Stimulated activated naive B cell treated with anti-CD40 and anti-IgM and Interleukin-4, amounts not matched to agents 10 μg/mL and 1 μg/mL and 100 μg/mL, for 72 hours (primary cell): ENCODE measurements around the gene DGAT2L6.
"Not testable (repeated sequence)": the region's sequence is repeated elsewhere in the genome, so short reads cannot be mapped to it uniquely, and the experiment has no call there.

Source experiments
- ATAC-seq, 2 donors: fragments of 150-1000 bp; cut with Tn5 transposase; replicated peaks; 2 replicates each; pipeline ENCODE4 v1.10.0; 2021; ENCODE audit warnings: moderate library complexity in 1 of 2
- DNase-seq: peaks from one replicate; pipeline ENCODE4 v3.0.0; 2021
- H3K27ac Mint-ChIP-seq: one replicate; pipeline ENCODE4 v1.8.0; 2022; ENCODE audit warnings: mild to moderate bottlenecking, mixed read lengths
- H3K27me3 Mint-ChIP-seq, 2 donors: one replicate each; pipeline ENCODE4 v1.8.0; 2022; ENCODE audit warnings: mixed read lengths in 2 of 2
- H3K36me3 Mint-ChIP-seq, 2 donors: one replicate each; pipeline ENCODE4 v1.8.0; 2022; ENCODE audit warnings: mixed read lengths in 2 of 2, mild to moderate bottlenecking in 1 of 2
- H3K4me1 Mint-ChIP-seq, 2 donors: one replicate each; pipeline ENCODE4 v1.8.0; 2022; ENCODE audit warnings: mixed read lengths in 2 of 2, mild to moderate bottlenecking in 1 of 2
- H3K4me3 Mint-ChIP-seq, 2 donors: one replicate each; pipeline ENCODE4 v1.8.0; 2022; ENCODE audit warnings: mild to moderate bottlenecking in 2 of 2, mixed read lengths in 2 of 2, moderate library complexity in 1 of 2
- H3K9me3 Mint-ChIP-seq, 2 donors: one replicate each; pipeline ENCODE4 v1.8.0; 2022; ENCODE audit warnings: mixed read lengths in 2 of 2, mild to moderate bottlenecking in 1 of 2

The DGAT2L6 gene

DNA sequence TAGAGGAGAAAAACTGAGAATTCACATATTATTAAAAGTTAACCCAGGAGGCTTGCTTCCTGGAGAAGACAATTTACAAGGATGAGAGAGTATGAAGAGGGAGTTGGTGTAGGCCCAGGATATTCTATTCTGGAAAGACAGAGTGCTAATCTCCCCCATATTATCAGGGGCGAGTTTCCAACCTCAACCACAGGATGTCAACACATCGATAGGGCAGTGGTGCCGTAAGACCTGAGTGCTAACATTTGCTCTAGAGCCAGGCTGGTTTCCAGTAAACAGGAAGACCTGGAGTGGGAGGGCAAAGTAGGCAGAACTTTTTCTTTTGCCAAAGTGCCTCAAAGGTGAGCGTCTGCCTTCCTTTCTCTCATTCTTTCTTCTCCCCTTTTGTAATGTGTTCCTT lies 54.4 kb downstream of the DGAT2L6 start:
- H3K27ac Mint-ChIP-seq, result no peak overlapping the region
- H3K9me3 Mint-ChIP-seq, result no peaks in the 10 kb centered on the region
- no peak for ATAC-seq
- no peak overlapping the region for H3K4me3 Mint-ChIP-seq
- peaks cover 0 to 11% of the 10 kb centered on the region in 2 donors for H3K27me3 Mint-ChIP-seq
- H3K36me3 Mint-ChIP-seq, result no peaks in the 10 kb centered on the region
- peaks cover 0 to 2% of the 10 kb centered on the region in 2 donors for H3K4me1 Mint-ChIP-seq
- DNase-seq, result no peak

GRCh38 chrX:70234355-70234754 lies 57.1 kb downstream of the DGAT2L6 start, which contains the start of gene AWAT1:
Gene AWAT1 (plus strand): TSS chrX:70234655. CDS start chrX:70234696, 41 bp downstream.
- ATAC-seq (no peak), DNase-seq (no peak)
- no peak within 1 kb of the TSS for H3K27ac Mint-ChIP-seq
- no peaks in the 10 kb centered on the region for H3K9me3 Mint-ChIP-seq
- H3K36me3 Mint-ChIP-seq, result no peaks in the 10 kb centered on the region
- no peak within 1 kb of the TSS for H3K4me3 Mint-ChIP-seq
- H3K4me1 Mint-ChIP-seq, result peaks cover 0 to 2% of the 10 kb centered on the region in 2 donors
- peaks cover 0 to 14% of the 10 kb centered on the region in 2 donors for H3K27me3 Mint-ChIP-seq

DNA sequence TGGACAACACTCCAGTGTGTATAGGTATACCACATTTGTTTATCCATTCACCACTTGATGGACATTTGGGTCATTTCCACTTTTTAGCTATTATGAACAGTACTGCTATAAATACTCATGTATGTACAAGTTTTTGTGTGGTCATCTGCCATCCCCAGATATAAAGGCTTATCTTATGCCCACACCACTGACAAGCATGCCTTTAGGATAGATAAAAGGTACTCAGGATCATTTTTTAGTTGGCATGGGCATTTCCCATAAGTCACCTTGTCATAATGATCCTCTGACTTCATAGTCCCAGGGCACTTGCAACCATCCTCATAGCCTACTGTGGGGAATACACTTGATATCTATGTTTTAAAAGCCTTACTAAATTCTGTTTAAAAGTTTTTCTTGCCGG lies 63.5 kb downstream of the DGAT2L6 start:
- ATAC-seq (no peak), DNase-seq (no peak)
- H3K27ac Mint-ChIP-seq, result no peak overlapping the region
- H3K9me3 Mint-ChIP-seq, result no peaks in the 10 kb centered on the region
- H3K27me3 Mint-ChIP-seq, result peaks cover 0 to 9% of the 10 kb centered on the region in 2 donors
- H3K36me3 Mint-ChIP-seq, result no peaks in the 10 kb centered on the region
- H3K4me3 Mint-ChIP-seq, result no peak overlapping the region
- H3K4me1 Mint-ChIP-seq, result no peaks in the 10 kb centered on the region

DNA sequence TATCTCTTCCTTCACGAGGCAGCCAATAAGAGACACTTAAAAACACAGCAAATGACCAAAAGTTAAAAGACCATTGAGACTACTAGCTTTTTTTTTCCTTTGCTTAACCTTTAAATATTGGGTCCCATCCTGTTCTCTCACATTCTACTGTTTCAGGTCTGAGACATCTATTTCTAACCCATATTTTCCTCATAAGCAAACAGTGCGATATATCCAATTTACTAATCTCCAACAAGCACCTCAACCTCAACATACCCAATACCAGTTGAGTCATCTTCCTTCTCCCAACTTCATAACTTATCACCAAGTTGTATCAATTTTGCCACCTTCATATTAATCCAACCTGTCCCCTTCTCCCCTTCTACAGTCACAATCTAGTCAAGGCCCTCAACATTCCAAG lies 64.2 kb downstream of the DGAT2L6 start:
- ATAC-seq (no peak), DNase-seq (no peak)
- Mint-ChIP-seq H3K4me1 (no peaks in the 10 kb centered on the region), H3K36me3 (no peaks in the 10 kb centered on the region), H3K27ac (no peak overlapping the region), H3K27me3 (peaks cover 0 to 9% of the 10 kb centered on the region in 2 donors), H3K4me3 (no peak overlapping the region), H3K9me3 (no peaks in the 10 kb centered on the region)

DNA sequence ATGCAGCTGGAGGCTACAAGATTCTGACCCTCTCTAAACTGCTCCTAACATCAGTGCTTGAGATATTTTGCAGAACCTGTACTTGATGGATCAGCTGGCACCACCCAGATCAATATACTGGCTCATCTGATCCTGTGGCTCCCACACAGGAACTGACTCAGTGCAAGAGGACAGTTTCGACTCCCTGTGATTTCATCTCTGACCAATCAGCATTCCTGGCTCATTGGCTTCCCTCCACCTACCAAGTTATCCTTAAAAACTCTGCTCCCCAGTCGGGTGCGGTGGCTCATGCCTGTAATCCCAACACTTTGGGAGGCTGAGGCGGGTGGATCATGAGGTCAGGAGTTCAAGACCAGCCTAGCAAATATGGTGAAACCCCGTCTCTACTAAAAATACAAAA lies 66.3 kb downstream of the DGAT2L6 start:
- DNase-seq, H3K36me3 Mint-ChIP-seq, H3K9me3 Mint-ChIP-seq, H3K27ac Mint-ChIP-seq, H3K4me1 Mint-ChIP-seq, ATAC-seq, H3K27me3 Mint-ChIP-seq, H3K4me3 Mint-ChIP-seq: not testable (repeated sequence)

- ATAC-seq (no peak), DNase-seq (no peak)
- H3K4me3 Mint-ChIP-seq, result no peak overlapping the region
- H3K4me1 Mint-ChIP-seq, result no peaks in the 10 kb centered on the region
- peaks cover 0 to 6% of the 10 kb centered on the region in 2 donors for H3K27me3 Mint-ChIP-seq
- no peak overlapping the region for H3K27ac Mint-ChIP-seq
- H3K9me3 Mint-ChIP-seq, result no peaks in the 10 kb centered on the region
- no peaks in the 10 kb centered on the region for H3K36me3 Mint-ChIP-seq
Measured at GRCh38 chrX:70244881-70245280, 67.6 kb downstream of the DGAT2L6 start.

DNA sequence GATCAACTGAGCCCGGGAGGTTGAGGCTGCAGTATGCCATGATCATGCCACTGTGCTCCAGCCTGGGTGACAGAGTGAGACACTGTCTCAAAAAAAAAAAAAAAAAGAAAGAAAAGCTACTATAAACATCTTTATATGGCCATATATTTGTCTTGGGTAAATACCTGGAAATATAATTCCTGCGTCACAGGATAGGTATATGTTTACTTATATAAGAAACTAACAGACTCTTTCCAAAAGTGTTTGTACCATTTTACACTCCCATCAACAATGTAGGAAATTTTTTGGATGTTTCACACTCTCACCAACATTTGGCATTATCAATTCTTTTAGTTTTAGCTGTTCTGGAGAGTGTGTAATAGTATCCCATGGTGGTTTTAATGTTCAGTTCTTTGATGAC lies 70.0 kb downstream of the DGAT2L6 start:
- Mint-ChIP-seq H3K4me1 (no peaks in the 10 kb centered on the region), H3K36me3 (no peaks in the 10 kb centered on the region), H3K27ac (no peak overlapping the region), H3K27me3 (peaks cover 0 to 9% of the 10 kb centered on the region in 2 donors), H3K4me3 (no peak overlapping the region), H3K9me3 (no peaks in the 10 kb centered on the region)
- DNase-seq (no peak), ATAC-seq (no peak)

DNA sequence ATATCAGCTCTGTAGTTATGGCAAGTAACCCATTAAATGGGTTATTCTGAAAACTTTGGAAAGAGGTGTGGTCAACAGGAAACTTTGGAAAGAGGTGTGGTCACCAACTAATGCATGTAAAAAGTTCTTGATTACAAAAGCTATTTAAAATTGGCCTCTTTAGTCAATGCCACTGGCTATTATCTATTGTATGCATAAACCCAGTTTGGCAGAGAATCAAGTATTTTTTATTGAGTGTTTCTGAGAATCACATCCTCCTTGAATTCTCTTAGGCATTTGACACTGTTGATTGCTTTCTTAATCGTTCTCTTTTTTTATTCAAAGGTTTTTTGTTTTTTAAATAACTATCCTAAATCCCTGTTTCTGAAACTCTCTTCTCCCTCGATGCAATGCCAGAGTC lies 75.2 kb downstream of the DGAT2L6 start:
- no peak overlapping the region for H3K4me3 Mint-ChIP-seq

DNA sequence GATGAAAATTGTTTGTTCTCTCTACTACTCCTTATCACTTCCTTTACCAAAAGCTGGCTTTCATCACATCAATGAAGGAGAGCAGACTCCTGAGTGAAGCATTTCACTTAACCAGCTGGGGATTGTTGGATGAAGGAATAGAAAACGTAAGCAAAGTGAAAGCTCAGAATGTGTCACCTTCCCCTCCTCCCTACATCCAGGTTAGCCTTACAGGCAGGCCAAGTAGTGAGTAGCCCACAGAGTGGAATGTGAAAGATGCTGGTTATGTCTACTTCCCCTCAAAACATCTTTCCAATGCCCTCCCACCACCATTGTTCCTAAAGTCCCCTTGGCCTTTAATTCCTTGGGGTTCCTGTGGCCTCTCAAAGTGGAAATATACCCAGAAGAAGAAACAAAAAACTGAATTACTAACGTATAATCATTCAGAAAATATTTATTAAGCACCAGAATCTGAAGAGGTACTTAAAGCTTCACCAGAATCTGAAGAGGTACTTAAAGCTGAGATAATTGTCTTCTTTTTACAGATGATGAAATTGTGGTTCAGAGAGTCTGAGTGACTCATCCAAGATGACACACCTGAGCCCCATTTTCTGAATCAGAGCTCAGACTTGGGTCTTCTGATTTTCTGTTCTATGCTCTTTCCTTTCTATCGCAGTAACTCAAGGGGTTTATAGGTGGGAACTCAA lies 76.2 kb downstream of the DGAT2L6 start:
- Mint-ChIP-seq H3K36me3 (peaks cover 0 to 6% of the 10 kb centered on the region in 2 donors), H3K27ac (no peak overlapping the region)
- ATAC-seq, result no peak

More for the DNA sequence above, 75.2 kb downstream of the DGAT2L6 start:
- peaks cover 0 to 7% of the 10 kb centered on the region in 2 donors for H3K27me3 Mint-ChIP-seq
- peaks cover 0 to 6% of the 10 kb centered on the region in 2 donors for H3K36me3 Mint-ChIP-seq
- peaks cover 0 to 1% of the 10 kb centered on the region in 2 donors for H3K9me3 Mint-ChIP-seq
- H3K4me1 Mint-ChIP-seq, result no peaks in the 10 kb centered on the region
- DNase-seq (no peak), ATAC-seq (no peak)
- H3K27ac Mint-ChIP-seq, result no peak overlapping the region

GRCh38 chrX:70254063-70254400 lies 76.7 kb downstream of the DGAT2L6 start:
- H3K27me3 Mint-ChIP-seq, result peaks cover 0 to 7% of the 10 kb centered on the region in 2 donors
- peaks cover 0 to 1% of the 10 kb centered on the region in 2 donors for H3K9me3 Mint-ChIP-seq
- ATAC-seq (no peak), DNase-seq (no peak)
- H3K27ac Mint-ChIP-seq, result no peak overlapping the region
- H3K4me1 Mint-ChIP-seq, result no peaks in the 10 kb centered on the region
- H3K36me3 Mint-ChIP-seq, result peaks cover 0 to 6% of the 10 kb centered on the region in 2 donors
- no peak overlapping the region for H3K4me3 Mint-ChIP-seq

More for the DNA sequence above, 76.2 kb downstream of the DGAT2L6 start:
- Mint-ChIP-seq H3K4me3 (no peak overlapping the region), H3K9me3 (peaks cover 0 to 1% of the 10 kb centered on the region in 2 donors), H3K4me1 (no peaks in the 10 kb centered on the region), H3K27me3 (peaks cover 0 to 7% of the 10 kb centered on the region in 2 donors)
- no peak for DNase-seq

GRCh38 chrX:70254909-70255308 lies 77.6 kb downstream of the DGAT2L6 start:
- Mint-ChIP-seq H3K4me3 (no peak overlapping the region), H3K36me3 (peaks cover 0 to 6% of the 10 kb centered on the region in 2 donors), H3K4me1 (no peaks in the 10 kb centered on the region), H3K27ac (no peak overlapping the region), H3K27me3 (peaks cover 0 to 6% of the 10 kb centered on the region in 2 donors), H3K9me3 (peaks cover 0 to 1% of the 10 kb centered on the region in 2 donors)
- ATAC-seq (no peak), DNase-seq (no peak)
